ENCODE measurements around the gene CPLANE1. TPM values are rescaled to one million over a fixed set of nuclear protein-coding genes. Genes with fewer than 3 reads are reported as not detected.

The CPLANE1 gene
- total and polyA plus RNA-seq, 10 of the 15 experiments (the other 5 are each of a cell fraction or from before 2014, with no cell fraction given), result 1.7 to 14.8 (median 6.7) TPM

DNA sequence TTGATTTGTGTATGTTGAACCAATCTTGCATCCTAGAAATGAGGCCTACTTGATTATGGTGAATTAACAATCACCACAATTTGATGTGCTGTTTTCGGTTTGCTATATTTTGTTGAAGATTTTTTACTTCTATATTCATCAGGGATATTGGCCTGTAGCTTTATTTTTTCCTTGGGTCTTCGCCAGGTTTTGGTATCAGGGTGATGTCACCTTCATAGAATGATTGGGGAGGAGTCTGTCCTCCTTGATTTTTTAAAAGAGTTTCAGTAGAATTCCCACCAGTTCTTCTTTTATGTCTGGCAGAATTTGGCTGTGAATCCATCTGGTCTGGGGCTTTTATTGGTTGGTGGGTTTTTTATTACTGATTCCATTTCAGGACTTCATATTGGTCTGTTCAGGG is 115.2 kb downstream of the CPLANE1 start:
- intact Hi-C loops (cut with micrococcal nuclease; ENCODE audit: unreplicated experiment) (no loop called here), in situ Hi-C loops (cut with MboI) (no loop called here)
- Histone ChIP-seq H3K9me3 (replicated peaks; ENCODE audit: control insufficient read depth, insufficient read depth, low read length) (peaks cover 6% of the 10 kb centered on the region; the same call in 2 of the 3 replicates), H2AFZ (ENCODE audit: control insufficient read depth, low read depth, low read length) (no peak overlapping the region), H3K4me1 (ENCODE audit: control insufficient read depth, insufficient read depth, low read length) (no peaks in the 10 kb centered on the region), H3K27me3 (replicated peaks in 1 of 2; ENCODE audit: control insufficient read depth in 2 of 2, insufficient read depth in 2 of 2, low read length in 1 of 2) (no peaks in the 10 kb centered on the region), H3K9ac (ENCODE audit: control insufficient read depth, insufficient read depth, low read length) (no peak overlapping the region), H3K4me2 (ENCODE audit: control insufficient read depth, insufficient read depth) (no peak overlapping the region), H3K27ac (ENCODE audit: control insufficient read depth, insufficient read depth) (no peak overlapping the region), H3K79me2 (ENCODE audit: control insufficient read depth, insufficient read depth, low read length) (no peaks in the 10 kb centered on the region), H3K36me3 (ENCODE audit: control insufficient read depth in 2 of 2, insufficient read depth in 2 of 2, low read length in 1 of 2) (peaks cover 0 to 9% of the 10 kb centered on the region in 2 experiments; a peak in 2 of 4 replicates), H4K20me1 (ENCODE audit: control insufficient read depth, insufficient read depth) (no peaks in the 10 kb centered on the region), H3K4me3 (no peak overlapping the region)
- SMC1A ChIA-PET (ENCODE audit: uncharacterized antibody, unreplicated experiment), result no interaction called here
- 90% methylated on average over 2 of the region's 2 CpGs for WGBS (ENCODE audit: insufficient coverage, insufficient replicate concordance, low lambda C conversion rate, missing lambda C conversion rate)
- DNase-seq (ENCODE audit: low read depth, low spot score), result no peak
- FAIRE-seq, result no peak
- ATAC-seq, result no peak
- POLR2A ChIA-PET, result interaction anchor here (0.7 kb wide), 1 partner anchor 103 kb away, joined by 3 read pairs; no protein-coding TSS in a partner anchor
- TF ChIP-seq RBBP5 (conservative IDR thresholded peaks at IDR 0.05) (no peak), FOS (IDR thresholded peaks at IDR 0.05; ENCODE audit: borderline replicate concordance, extremely low read depth, insufficient read length) (no peak), SIN3A (IDR thresholded peaks at IDR 0.05; ENCODE audit: low read depth, low read length) (no peak), ZNF274 (IDR thresholded peaks at IDR 0.05; ENCODE audit: insufficient read depth, insufficient read length) (no peak), KLF5 (IDR thresholded peaks at IDR 0.05; ENCODE audit: partially characterized antibody) (no peak), ETV6 (conservative IDR thresholded peaks at IDR 0.05 in 1 of 2, IDR thresholded peaks at IDR 0.05 in 1 of 2; ENCODE audit: borderline replicate concordance in 1 of 2, low read depth in 1 of 2) (no peak), ATF7 (IDR thresholded peaks at IDR 0.05; ENCODE audit: low read depth) (no peak), MEF2A (IDR thresholded peaks at IDR 0.05; ENCODE audit: insufficient read depth, low read depth, low read length) (no peak), JUNB (IDR thresholded peaks at IDR 0.05) (no peak), POU2F2 (IDR thresholded peaks at IDR 0.05; ENCODE audit: borderline replicate concordance, low read depth, low read length) (no peak)
- RAD21 ChIA-PET (ENCODE audit: unreplicated experiment), result no interaction called here
- CTCF ChIA-PET, result interaction anchor here (0.7 kb wide), 1 partner anchor 15 kb away, joined by 3 read pairs; no protein-coding TSS in a partner anchor
- BruUV-seq (replicated peaks), result no TSS peak
